ENCODE measurements around the gene CALML5. TPM values are rescaled to one million over a fixed set of nuclear protein-coding genes. Genes with fewer than 3 reads are reported as not detected.

The CALML5 gene
- total RNA-seq, 1 donor from 2014 or later, result not detected

DNA sequence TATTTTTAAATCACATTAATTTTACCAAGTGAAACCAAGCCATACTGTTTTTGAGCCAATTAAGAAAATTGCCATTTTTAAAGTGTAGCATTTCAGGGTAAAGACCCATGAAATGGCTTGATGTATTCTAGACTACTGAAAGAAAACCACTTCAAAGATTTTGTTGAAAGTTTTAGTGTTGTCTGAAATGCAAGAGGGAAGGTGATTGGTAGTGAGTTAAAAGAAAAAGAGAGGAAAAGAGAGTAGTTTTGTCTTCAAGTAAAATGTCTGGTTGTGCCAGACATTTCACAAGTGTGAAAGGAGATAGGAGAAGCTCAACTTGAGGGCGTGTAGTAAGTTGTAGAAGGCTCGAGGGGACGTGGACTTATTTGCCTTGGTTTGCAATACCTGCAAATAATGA is 41.6 kb downstream of the CALML5 start:
- TF ChIP-seq EZH2phosphoT487 (IDR thresholded peaks at IDR 0.05) (no peak), EZH2 (IDR thresholded peaks at IDR 0.05) (no peak)
- TF ChIP-seq, protein P1, sequence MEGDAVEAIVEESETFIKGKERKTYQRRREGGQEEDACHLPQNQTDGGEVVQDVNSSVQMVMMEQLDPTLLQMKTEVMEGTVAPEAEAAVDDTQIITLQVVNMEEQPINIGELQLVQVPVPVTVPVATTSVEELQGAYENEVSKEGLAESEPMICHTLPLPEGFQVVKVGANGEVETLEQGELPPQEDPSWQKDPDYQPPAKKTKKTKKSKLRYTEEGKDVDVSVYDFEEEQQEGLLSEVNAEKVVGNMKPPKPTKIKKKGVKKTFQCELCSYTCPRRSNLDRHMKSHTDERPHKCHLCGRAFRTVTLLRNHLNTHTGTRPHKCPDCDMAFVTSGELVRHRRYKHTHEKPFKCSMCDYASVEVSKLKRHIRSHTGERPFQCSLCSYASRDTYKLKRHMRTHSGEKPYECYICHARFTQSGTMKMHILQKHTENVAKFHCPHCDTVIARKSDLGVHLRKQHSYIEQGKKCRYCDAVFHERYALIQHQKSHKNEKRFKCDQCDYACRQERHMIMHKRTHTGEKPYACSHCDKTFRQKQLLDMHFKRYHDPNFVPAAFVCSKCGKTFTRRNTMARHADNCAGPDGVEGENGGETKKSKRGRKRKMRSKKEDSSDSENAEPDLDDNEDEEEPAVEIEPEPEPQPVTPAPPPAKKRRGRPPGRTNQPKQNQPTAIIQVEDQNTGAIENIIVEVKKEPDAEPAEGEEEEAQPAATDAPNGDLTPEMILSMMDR (IDR thresholded peaks at IDR 0.05), result no peak
- Histone ChIP-seq H3F3A (ENCODE audit: low read depth) (no peaks in the 10 kb centered on the region), H3K4me3 (no peak overlapping the region), H3K4me1 (no peaks in the 10 kb centered on the region), H3K36me3 (peaks cover 36% of the 10 kb centered on the region), H3K9me3 (ENCODE audit: low read depth) (no peaks in the 10 kb centered on the region), H3K79me2 (ENCODE audit: low read depth) (no peaks in the 10 kb centered on the region), H3K4me2 (no peak overlapping the region), H2AFZ (replicated peaks) (no peak overlapping the region), H4K20me1 (ENCODE audit: low read depth) (no peaks in the 10 kb centered on the region), H3K27me3 (no peaks in the 10 kb centered on the region), H3K27ac (no peak overlapping the region), H3K9ac (no peak overlapping the region)
- Mint-ChIP-seq H3K4me1 (no peaks in the 10 kb centered on the region), H3K4me3 (no peak overlapping the region), H3K27ac (no peak overlapping the region), H3K9me3 (no peaks in the 10 kb centered on the region), H3K36me3 (peaks cover 53% of the 10 kb centered on the region), H3K27me3 (ENCODE audit: insufficient read depth, low read depth) (peaks cover 2% of the 10 kb centered on the region)
- no peak for DNase-seq (ENCODE audit: low spot score)

- Mint-ChIP-seq H3K36me3 (peaks cover 54% of the 10 kb centered on the region), H3K4me1 (no peaks in the 10 kb centered on the region), H3K27me3 (ENCODE audit: insufficient read depth, low read depth) (peaks cover 2% of the 10 kb centered on the region), H3K4me3 (no peak overlapping the region), H3K27ac (no peak overlapping the region), H3K9me3 (no peaks in the 10 kb centered on the region)
- no peak for TF ChIP-seq EZH2 (IDR thresholded peaks at IDR 0.05)
- no peak for TF ChIP-seq EZH2phosphoT487 (IDR thresholded peaks at IDR 0.05)
- TF ChIP-seq, protein P1 (IDR thresholded peaks at IDR 0.05), result no peak
- Histone ChIP-seq H3K4me1 (no peaks in the 10 kb centered on the region), H2AFZ (replicated peaks) (no peak overlapping the region), H3K4me2 (no peak overlapping the region), H3K9ac (no peak overlapping the region), H3K79me2 (ENCODE audit: low read depth) (no peaks in the 10 kb centered on the region), H3K4me3 (no peak overlapping the region), H3K36me3 (peaks cover 48% of the 10 kb centered on the region), H3K9me3 (ENCODE audit: low read depth) (no peaks in the 10 kb centered on the region), H3F3A (ENCODE audit: low read depth) (no peaks in the 10 kb centered on the region), H4K20me1 (ENCODE audit: low read depth) (no peaks in the 10 kb centered on the region), H3K27me3 (no peaks in the 10 kb centered on the region), H3K27ac (no peak overlapping the region)
- DNase-seq (ENCODE audit: low spot score), result no peak
These were observed 42.8 kb downstream of the CALML5 start for GRCh38 chr10:5456563-5456962.

DNA sequence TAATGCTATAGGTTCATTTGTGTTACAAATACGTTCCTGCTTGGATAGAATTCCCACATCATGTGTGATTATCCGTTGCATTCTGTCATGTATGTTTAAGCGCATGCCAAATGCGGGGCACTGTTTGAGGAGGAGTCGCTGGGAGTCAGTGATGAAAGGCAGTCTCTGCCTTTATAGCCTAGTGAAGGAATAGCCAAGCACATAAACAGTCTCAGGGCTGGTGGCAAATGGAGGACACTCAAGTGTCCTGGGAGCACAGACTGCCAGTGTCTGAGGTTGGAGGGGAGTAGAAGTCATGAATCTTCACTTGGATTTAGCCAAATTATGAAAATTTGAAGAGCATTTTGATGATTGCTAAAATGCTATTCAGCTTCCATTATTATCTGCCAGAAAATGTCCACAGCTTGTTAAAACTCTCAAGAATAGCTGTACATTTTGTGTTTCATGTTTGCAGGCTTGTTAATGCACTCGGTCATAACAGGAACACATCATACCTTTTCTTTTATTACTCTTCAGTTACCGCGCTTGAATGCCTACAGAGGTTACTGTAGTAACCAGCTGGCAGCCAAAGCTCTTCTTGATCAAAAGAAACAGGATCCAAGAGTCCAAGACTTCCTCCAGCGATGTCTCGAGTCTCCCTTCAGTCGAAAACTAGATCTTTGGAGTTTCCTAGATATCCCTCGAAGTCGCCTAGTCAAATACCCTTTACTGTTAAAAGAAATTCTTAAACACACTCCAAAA is 45.5 kb downstream of the CALML5 start:
- Histone ChIP-seq H3K4me3 (no peak overlapping the region), H3K36me3 (peaks cover 51% of the 10 kb centered on the region), H3K9me3 (ENCODE audit: low read depth) (no peaks in the 10 kb centered on the region), H3F3A (ENCODE audit: low read depth) (no peaks in the 10 kb centered on the region), H3K9ac (no peak overlapping the region), H3K27me3 (no peaks in the 10 kb centered on the region), H3K27ac (no peak overlapping the region), H2AFZ (replicated peaks) (no peak overlapping the region), H3K4me1 (peaks cover 10% of the 10 kb centered on the region), H4K20me1 (ENCODE audit: low read depth) (no peaks in the 10 kb centered on the region), H3K4me2 (no peak overlapping the region), H3K79me2 (ENCODE audit: low read depth) (peaks cover 20% of the 10 kb centered on the region)
- no peak for DNase-seq (ENCODE audit: low spot score)
- Mint-ChIP-seq H3K27me3 (ENCODE audit: insufficient read depth, low read depth) (peaks cover 2% of the 10 kb centered on the region), H3K27ac (no peak overlapping the region), H3K9me3 (no peaks in the 10 kb centered on the region), H3K36me3 (peaks cover 32% of the 10 kb centered on the region), H3K4me3 (no peak overlapping the region), H3K4me1 (peaks cover 3% of the 10 kb centered on the region)
- TF ChIP-seq EZH2 (IDR thresholded peaks at IDR 0.05) (no peak), EZH2phosphoT487 (IDR thresholded peaks at IDR 0.05) (no peak)
- TF ChIP-seq, protein P1 (IDR thresholded peaks at IDR 0.05), result no peak

All from neural progenitor cell (in vitro differentiated cells).